HG03565 (cell line): ENCODE measurements around the gene DACH1.

ENCODE experiments used
- ATAC-seq: cut with Tn5 transposase; IDR thresholded peaks from one replicate; pipeline ENCODE4 v1.9.1; 2021; ENCODE audit warnings: mild to moderate bottlenecking, moderate library complexity; ENCODE audit not compliant: unreplicated experiment

DACH1 gene

DNA sequence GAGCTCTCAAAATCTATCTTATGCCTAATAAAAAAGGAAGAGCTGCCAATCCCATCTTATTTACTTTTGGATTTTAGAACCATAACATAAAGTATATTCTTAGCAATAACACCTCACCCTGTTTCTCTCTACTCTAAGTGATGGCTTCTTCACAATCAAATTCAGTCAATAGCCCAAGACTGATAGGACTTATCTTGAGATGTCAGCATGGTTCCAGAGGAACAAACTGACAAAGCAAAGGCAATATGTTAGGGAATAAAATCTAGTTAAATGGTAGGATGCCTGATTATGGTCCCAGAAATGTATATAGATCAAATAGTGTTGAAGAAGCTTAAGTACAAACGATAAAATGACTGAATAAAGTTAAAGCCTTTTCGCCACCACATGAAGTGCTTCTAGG is 36.3 kb downstream of the DACH1 start:
- no peak for ATAC-seq

DNA sequence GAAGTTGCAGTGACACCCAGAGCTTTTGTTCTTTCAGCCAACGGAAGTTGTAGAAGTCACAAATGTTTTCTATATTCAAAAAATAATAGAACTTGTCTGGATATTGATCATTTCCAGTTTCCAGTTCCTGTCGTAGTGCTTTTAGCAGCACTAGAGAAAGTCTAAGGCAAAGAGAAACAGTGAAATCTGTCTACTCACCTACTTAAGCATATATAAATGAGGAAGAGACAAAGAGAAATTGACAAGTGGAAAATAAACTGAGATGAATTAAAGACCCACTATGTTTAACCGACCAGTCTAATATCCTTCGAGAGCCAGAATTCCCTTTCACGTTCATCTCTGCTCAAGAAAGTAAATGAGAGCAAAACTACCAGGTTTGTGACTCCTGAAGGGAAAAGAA is 36.7 kb downstream of the DACH1 start:
- no peak for ATAC-seq

DNA sequence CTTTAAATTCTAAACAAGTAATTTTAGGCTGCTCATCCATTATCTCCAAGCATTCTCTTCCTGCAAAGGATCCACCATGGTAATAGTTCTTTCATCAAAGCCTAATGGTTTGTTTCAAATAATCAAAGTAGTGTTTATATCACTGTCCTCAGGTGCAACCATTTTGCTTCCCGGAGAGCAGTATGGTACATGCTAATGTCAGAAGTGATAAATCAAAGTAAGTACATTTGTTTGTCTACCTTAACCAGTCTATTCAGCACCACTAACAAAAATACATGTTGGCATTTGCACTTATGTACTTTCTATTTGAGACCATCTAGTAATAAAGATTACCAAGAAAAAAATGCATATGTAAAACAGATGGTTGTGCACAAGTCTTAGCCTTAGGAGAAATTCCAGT is 37.5 kb downstream of the DACH1 start:
- ATAC-seq = no peak

DNA sequence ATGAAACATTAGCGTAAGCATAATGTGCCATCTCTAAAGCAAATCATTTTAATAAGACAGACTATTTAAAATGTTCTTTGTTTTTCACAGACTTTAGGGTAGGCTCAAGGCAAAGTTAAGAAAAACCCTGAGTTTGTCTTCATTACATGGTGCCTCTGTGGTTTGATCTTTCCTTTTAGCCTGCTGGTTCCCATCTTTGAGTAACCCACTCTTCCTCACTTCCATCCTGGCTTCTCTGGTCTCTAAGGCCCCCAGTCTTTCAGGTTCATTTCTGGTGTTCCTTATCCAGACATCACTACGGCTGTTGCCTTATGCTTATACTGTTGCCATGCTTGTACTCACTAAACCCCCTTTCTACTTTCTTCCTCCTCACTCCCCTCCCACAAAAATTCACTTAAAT is 38.4 kb downstream of the DACH1 start:
- no peak for ATAC-seq

DNA sequence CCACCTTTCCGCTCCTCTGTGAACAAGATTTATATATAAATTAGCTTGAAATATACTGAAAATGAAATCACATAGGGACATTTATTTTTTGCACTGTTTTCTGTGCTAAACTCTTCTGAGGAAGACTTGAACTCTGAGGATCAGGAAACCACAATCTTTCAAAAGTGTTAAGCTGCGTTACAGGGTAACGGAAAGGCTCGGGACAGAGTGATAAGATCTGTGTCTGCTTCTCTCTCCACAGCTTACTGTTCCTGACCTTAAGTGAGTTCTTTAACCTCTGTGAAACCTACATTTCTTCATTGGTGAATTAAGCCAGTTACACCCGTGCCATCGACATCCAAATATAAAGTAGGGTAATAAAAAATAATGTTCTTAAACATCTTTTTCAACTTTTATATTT is 38.9 kb downstream of the DACH1 start:
- no peak for ATAC-seq

DNA sequence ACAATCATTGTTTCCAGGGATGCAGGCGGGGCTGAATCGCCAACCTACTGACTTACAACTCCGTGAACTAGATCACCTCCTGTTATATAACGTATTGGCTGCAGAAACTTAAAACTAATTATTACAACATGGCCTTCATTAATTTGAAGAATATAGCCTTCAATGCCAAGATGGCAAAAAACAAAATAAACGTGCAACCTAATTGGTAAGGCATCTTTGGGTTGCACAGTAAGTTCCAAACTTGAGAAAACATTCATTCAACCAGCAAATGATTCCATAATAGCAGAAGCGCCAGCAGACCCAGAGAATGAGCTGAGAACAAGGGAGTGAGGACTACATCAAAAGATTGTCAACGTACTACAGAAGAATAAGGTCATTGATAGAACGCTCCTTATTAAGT is 39.8 kb downstream of the DACH1 start:
- no peak for ATAC-seq

DNA sequence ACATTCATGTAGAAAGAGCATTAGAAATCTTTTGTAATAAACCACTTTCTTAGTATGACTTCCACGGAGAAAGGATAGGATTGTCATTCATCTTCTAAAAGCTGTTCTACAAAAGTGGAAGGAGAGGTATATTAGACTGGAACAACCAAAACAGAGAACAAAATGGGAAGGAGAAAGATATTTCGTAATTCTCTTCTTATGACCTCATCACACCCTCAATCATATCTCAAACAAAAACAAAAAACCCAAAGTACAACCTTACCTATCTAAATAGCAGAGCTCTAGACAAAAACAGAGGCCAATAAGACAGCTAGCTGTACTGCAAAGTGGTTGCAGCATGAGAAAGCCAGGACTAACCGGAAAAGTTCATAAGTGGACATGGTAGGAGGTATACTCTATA is 46.3 kb downstream of the DACH1 start:
- no peak for ATAC-seq

DNA sequence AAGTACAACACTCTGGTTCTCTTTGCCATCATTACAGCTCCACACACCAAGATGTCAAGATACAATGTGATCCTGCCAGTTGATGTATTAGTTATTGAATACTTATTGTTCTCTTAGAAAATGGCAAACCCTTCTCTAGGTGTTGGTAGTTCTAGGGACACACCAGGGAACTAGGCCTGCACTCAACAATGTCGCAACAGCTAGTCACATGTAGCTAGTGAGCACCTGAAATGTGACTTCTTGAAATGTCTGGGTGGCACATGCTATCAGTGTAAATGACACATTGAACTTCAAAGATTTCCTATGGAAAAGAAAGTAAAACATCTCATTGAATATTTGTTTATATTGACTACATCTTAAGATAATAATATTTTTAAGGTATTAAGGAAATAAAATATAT is 49.7 kb downstream of the DACH1 start:
- no peak for ATAC-seq

DNA sequence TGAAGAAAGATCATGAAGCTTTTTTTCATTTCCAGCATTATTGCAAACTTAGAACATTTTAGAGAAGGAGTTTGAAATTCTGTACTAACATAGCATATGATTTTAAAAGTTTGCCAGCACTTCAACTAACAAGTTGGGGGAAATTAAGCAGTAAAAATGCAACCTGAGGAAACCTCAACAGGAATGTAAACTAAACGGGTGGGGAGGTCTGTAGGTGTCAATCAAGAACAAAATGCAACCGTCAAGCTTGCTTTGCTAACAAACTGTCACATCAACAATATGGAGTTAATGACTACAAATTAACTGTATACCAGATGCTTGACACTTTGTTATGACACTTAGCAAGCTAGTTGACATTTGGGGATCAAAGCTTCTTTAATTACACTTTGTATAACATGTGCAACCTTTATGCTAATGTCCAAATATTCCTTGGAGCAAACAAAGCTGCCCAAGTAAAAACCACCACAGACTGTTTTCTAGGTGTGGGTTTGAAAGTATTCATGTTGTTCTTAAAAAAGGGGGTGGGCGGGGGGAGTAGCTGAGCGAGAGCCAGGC is 52.1 kb downstream of the DACH1 start:
- no peak for ATAC-seq

DNA sequence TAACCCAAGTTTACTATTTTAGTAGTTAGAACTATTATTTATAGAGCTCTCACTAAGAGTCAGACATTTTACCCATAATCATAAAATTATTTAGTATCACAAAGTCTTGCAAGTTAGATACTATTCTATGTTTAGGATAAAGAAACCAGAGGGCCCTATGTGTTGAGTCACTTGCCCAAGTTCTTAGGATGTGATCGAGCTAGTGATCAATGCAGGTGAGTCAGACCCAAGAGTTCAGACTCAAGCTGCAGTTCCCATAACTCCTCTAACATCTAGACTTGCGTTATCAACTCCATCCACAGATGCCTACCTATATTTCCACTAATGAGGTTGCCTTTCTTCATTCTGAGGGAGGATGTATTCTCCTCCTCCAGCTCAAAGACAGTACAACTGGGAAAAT is 53.8 kb downstream of the DACH1 start:
- no peak for ATAC-seq

DNA sequence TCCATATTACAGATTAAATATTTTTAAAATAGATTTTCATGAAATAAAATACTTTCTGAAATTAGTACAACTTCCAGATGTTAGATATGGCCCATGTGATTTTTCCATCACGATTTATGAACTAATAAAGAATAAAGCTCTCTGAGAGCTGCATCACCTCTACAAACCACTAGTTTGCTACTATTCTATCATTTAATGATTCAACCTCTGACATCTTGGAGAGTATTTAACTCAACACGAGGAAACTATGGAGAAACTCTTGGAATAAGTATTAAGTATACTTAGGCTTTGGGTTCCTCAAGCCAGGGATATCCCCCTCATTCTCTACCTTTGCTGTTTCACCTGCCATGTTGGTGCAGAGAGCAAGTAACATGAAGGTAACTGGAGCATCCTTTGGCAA is 55.7 kb downstream of the DACH1 start:
- ATAC-seq = no peak

DNA sequence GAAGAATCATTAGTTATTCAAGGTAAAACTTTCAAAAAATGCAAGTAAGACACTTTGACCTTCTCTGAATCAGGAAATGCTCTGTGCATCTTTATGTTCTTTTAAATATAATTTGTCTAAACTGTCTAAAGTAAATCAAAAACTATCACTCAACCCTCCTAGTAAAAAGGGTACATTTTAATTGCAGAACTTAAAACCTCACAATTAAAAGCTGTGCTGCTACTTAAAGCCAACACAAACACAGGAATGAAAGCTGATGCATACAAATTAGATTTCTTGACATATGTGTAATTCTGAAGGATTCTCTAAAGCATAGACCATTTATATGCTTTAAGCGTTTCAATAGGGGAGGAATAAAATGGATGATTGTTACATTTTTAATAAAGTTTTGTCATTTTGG is 58.3 kb downstream of the DACH1 start:
- no peak for ATAC-seq

DNA sequence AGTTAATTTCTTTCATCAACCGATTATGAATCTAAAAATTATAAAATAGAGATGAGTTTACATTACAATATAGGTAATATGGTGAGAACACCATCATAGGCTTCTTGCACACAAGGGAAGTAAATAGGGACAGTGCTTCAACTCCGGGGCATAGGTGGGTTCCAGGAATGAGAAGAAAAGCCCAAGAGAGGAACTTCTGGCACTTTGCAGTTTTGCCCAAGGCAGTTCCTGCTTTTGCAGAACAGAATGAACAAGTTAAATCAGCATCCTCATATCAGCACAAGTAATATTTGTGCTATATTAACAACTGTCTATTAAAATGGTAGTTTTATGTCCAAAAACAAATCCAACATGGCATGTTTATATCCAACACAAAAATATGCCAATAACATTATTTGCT is 60.1 kb downstream of the DACH1 start:
- no peak for ATAC-seq

DNA sequence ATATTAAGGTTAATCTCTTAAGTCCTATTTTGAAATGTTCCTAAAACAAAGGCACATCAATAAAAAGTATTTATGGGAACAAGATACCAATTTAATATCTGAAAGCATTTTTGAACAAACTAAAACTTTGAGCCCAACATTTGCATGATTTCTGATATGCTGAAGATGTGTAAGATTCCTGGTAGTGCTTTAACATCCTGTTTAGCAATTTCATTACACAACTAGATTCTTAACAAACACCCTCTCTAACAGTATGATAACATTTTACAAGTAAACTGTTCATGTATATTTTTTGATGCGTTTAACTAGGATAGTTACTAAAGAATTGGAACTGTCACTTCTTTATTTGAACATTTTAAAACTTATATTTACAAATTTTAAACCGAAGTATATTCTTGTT is 63.9 kb downstream of the DACH1 start:
- ATAC-seq = no peak

DNA sequence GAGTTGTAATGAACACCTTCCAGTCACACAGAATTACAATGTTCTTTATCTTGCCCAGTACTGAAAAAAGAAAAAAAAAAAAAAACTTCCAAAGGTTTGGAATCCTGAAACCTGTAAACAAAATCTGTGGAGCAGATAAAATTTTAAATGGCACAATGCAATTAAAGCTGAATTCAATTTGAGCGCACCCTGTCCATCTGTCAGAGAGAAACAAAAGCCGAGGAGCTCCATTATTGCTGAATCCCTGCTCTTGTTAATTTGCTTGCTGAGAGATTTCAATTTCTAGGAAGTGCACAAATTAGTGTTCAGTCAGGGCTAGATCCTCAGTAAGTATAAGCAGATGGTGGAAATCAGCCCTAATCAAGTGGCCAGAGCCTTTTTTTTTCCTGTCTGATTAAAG is 65.2 kb downstream of the DACH1 start:
- no peak for ATAC-seq

DNA sequence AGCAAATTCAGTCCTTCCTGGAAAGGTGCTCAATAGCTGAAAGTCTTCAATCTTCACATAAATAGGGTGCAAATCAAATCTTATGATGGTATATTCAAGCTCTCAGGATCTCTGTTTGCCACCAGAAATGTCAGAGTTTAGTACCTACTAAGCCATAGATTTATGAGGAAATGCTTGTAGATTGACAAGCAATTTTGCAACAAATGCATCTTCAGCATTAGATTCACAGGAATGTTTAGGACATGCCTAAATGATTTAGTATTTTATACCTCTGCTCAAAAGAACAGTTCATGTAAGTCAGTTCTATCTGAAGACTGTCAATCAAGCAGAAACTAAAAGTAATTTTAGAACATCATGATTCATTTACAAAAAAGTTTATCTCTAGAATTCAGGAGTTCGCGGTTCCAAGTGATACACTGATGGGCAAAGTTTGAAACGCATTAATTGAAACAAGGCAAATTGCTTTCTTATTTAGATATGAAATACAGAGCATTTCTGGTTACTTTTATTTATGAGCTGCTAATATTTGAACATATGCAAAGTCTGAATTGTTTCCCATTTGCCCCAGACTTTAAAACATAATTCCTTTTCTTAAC is 65.7 kb downstream of the DACH1 start:
- ATAC-seq = no peak

DNA sequence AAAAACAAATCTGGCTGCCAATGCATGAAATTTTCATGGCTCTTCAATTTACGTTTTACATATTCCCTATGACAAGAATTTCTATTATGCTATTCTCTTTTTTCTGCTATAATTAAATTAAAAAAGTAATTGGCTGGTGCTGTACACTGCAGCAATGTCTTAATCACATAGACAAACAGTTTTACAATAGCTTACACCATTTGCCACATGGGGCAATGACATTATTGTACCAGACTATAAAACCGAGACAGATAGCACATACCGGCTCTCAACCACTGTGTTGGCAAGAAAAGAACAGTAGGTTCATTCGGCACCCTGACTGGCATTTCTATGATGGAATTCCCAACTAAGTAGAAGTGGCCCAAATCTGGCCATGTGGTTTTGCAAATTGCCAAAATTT is 67.7 kb downstream of the DACH1 start:
- ATAC-seq = no peak

DNA sequence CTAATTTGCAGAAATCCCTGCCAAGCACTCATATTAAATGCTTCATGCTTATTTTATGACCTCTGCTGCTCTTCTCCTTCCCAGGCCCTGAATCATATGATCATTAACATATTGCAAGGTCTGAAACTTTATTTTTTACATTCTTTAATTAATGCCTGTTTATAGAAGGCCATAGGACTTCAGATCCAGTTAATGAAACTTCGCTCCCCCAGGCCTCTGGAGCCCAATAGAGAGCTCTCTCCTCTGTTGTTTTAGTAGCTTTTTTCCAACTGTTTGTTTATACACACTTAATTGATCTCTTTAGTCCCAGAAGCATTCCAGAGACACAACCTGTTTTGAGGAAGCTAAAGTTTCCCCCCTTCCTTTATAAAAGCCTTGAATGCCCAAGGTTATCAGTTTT is 68.3 kb downstream of the DACH1 start:
- ATAC-seq = no peak

DNA sequence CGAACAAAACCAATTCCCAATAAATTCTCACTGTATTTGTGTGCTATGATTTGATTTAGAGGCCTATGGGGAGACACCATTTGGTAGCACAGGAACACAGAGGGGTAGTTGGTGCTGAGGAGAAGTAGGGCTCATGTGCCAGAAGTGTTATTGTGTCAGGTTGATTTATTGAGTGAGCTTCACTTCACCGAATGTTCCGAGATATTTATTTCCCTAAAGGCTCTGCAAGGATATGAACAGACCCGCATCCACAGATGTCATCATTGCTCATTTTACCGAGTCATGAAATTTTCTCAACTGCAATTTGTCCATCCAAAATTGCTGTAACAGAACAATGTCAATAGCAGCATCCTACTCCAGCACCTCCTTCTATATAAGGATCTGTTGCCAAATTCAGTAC is 69.5 kb downstream of the DACH1 start:
- no peak for ATAC-seq

DNA sequence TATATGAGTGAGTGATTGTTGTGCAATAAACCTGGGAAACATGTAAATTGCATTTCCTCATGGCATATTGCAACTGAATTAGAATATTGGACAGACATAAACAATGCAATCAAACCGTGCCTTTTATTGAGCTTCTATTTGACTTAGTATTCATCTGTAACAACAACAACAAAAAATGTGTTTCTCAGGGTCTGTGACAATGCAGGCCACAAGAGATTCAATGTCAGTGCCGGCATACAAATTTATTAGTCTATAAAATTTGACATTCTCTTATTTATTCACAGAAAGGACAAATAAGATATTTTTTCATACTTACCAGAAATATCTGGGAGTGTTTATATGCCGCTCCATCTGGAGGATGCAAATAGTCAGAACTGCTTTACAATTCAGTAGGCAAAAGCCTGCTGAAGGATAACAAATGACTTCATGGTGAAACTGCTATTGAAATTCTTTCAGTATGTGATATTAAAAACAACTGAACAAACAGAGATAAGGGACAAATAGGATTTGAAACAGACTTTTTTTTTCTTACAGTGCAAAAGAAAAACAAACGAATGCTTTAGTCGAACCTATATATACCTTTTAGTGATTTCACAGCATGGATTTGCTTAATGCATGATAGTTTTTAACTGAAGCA is 77.2 kb downstream of the DACH1 start:
- ATAC-seq = no peak

DNA sequence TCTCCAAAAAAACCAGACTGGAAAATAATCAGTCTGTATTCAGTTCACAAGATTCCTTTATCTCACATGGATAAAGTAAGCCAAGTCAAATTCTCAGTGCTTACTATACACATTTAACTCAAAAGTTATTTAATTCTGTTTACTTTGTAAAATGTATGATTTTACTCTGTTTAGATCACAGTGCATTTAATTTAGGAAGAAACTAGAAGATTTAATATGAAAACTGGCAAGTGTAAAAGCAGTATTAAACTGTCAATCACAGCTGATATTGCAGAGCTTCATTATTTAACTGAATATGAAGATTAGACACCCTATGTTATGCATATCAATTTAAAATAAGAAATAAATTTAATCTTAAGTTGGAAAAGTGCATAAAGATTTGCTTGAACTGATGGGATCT is 78.0 kb downstream of the DACH1 start:
- no peak for ATAC-seq

DNA sequence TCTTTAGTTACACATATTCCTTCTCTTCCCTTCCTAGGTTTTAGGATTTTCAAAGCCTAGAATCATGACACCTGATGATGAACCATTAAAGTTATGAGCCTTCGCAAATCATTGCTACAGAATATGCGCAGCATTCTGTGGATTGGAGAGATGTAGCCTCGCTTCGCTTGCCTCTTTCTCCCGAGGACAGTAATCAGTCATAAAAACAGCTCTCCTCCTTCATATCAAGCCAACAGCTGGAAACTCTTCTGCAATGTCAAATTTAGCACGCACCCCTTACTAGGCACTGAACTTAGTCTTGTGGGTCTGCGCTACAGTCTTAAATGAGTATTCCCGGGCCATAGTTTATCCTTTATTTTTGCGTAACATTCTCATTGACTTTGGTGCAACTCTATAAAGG is 79.6 kb downstream of the DACH1 start:
- no peak for ATAC-seq

DNA sequence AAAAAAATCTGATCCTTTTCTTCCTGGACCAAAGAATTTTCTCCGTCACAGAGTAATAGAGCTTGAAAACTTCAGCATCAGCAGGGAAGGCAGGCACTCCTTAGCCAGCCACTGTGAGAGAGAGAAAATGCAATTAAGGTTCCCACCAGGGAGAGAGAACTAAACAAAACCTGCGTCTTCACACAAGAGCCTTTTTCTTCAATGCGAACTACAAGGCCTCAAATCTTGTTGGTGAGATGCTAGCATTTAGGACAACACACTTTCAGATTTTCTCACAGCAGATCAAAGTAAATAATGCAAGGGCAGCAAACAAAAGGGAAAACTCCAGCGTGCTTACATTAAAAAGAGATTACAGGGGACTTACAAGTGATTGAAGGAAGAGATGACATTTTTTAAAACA is 80.1 kb downstream of the DACH1 start:
- no peak for ATAC-seq
